Astrocyte of the spinal cord (primary cell): ENCODE measurements around the gene ENOSF1.
"Not testable (repeated sequence)": the region's sequence is repeated elsewhere in the genome, so short reads cannot be mapped to it uniquely, and the experiment has no call there.

Experiments
- DNase-seq: peaks from one replicate; pipeline ENCODE4 v3.0.0; 2011; ENCODE audit warnings: low read depth, low spot score
- H3K4me3 ChIP-seq: 2 replicates; pipeline ENCODE4 v1.5.1; 2011; ENCODE audit warnings: low read depth, mild to moderate bottlenecking, low read length, moderate library complexity
- in situ Hi-C: cut with HindIII; loops from 2 replicates; pipeline ENCODE4 v1.10.0; 2017; ENCODE audit warnings: low sequenced_read_pairs
- TF ChIP-seq, protein P1 (sequence below): IDR thresholded peaks from 2 replicates; pipeline ENCODE4 v1.5.1; 2012; ENCODE audit warnings: low read depth, mild to moderate bottlenecking, low read length, inconsistent platforms

Gene ENOSF1

DNA sequence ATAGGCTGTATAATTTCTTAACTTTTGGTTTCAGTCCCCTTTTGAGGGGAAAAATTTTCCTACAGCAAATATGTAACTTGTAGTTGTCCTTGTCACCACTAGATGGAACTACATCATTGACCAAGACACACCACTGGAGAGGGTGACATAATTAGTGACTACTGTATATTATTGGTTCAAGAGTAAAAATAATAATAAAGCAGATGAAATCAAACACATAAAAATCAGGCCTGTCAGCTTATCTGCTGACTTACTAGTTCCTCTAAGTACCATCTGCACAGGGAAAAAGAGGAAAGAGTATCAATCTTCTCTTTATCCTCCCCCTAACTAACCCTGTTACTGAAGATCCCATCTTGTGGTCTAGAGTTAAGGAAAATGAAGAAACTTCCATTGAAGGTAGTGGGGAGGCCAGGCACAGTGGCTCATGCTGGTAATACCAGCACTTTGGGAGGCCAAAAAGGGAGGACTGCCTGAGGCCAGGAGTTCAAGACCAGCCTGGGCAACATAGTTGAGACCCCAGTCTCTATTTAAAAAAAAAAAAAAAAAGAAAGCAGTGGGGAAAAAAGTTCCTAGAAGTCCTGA is 29.6 kb upstream of the ENOSF1 start:
- DNase-seq, result peak; percentile 60
- H3K4me3 ChIP-seq, result no peak overlapping the region
- TF ChIP-seq, protein P1, sequence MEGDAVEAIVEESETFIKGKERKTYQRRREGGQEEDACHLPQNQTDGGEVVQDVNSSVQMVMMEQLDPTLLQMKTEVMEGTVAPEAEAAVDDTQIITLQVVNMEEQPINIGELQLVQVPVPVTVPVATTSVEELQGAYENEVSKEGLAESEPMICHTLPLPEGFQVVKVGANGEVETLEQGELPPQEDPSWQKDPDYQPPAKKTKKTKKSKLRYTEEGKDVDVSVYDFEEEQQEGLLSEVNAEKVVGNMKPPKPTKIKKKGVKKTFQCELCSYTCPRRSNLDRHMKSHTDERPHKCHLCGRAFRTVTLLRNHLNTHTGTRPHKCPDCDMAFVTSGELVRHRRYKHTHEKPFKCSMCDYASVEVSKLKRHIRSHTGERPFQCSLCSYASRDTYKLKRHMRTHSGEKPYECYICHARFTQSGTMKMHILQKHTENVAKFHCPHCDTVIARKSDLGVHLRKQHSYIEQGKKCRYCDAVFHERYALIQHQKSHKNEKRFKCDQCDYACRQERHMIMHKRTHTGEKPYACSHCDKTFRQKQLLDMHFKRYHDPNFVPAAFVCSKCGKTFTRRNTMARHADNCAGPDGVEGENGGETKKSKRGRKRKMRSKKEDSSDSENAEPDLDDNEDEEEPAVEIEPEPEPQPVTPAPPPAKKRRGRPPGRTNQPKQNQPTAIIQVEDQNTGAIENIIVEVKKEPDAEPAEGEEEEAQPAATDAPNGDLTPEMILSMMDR, result peak; percentile 49
- in situ Hi-C loops, result no loop called here

- TF ChIP-seq, protein P1, result no peak
- no peak for DNase-seq
- no peak overlapping the region for H3K4me3 ChIP-seq
- in situ Hi-C loops, result no loop called here
Measured at GRCh38 chr18:732371-732770, 19.9 kb upstream of the ENOSF1 start.

- TF ChIP-seq, protein P1, result no peak
- in situ Hi-C loops, result no loop called here
- no peak for DNase-seq
- no peak overlapping the region for H3K4me3 ChIP-seq
Measured at GRCh38 chr18:731185-731584, 18.8 kb upstream of the ENOSF1 start.

DNA sequence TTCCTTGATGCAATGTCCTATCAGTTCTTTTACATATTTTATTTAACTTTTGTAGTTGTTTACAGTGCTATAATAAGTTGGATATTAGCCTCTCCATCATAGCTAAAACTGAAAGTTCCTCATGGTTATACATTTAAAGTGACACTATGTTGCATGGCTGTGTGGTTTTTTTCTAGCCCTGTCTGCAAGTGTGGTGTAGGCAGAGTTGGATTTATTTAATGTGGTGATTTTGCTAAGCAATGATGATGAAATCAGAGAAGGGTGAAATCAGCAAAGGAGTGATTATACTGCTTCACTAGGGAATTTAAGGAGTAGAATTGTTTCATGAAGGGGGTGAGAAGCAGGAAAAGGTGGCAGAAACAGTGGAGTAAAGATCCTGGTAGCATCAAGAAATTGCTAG is 18.3 kb upstream of the ENOSF1 start:
- DNase-seq, result no peak
- H3K4me3 ChIP-seq, result no peak overlapping the region
- TF ChIP-seq, protein P1, result no peak
- in situ Hi-C loops, result no loop called here

GRCh38 chr18:730120-730519 is 17.7 kb upstream of the ENOSF1 start:
- TF ChIP-seq, protein P1, result peak; percentile 26
- DNase-seq, H3K4me3 ChIP-seq, in situ Hi-C loops: not testable (repeated sequence)

DNA sequence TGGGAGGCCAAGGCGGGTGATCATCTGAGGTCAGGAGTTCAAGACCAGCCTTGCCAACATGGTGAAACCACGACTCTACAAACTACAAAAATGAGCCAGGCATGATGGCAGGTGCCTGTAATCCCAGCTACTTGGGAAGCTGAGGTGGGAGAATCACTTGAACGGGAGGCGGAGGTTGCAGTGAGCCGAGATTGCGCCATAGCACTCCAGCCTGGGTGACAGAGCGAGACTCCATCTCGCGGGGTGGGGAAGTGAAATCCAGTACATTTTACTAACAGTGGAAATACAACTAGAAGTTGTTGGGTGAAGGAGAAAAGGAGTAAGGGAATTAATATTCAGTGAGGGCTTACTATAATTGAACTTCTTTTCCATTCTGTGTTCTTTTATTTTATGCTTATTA is 13.2 kb upstream of the ENOSF1 start:
- TF ChIP-seq, protein P1, result no peak
- no peak overlapping the region for H3K4me3 ChIP-seq
- in situ Hi-C loops, result no loop called here
- no peak for DNase-seq
